Measurements from ENCODE around the gene GTPBP4.

DNA sequence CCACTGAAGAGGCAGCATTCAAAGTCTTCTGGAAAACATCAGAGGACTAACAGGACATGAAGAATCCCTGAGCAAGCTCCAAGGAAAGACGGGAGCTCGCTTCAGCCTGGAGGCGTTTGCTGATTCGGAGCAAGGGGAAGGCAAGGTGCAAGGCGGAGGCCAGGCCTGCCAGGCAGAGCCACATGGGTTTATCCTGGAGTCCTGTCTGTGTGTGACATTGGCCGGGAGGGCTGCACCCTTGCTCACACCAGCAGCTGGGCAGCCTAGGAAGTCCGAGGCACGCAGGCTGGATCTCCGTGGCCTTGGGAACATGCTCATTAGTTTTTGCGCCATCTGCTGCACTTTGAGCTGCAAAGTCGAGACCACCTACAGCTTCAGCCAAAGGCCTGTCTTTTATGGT is 34.4 kb upstream of the GTPBP4 start:
- TF ChIP-seq, protein P1, sequence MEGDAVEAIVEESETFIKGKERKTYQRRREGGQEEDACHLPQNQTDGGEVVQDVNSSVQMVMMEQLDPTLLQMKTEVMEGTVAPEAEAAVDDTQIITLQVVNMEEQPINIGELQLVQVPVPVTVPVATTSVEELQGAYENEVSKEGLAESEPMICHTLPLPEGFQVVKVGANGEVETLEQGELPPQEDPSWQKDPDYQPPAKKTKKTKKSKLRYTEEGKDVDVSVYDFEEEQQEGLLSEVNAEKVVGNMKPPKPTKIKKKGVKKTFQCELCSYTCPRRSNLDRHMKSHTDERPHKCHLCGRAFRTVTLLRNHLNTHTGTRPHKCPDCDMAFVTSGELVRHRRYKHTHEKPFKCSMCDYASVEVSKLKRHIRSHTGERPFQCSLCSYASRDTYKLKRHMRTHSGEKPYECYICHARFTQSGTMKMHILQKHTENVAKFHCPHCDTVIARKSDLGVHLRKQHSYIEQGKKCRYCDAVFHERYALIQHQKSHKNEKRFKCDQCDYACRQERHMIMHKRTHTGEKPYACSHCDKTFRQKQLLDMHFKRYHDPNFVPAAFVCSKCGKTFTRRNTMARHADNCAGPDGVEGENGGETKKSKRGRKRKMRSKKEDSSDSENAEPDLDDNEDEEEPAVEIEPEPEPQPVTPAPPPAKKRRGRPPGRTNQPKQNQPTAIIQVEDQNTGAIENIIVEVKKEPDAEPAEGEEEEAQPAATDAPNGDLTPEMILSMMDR (conservative IDR thresholded peaks at IDR 0.05; ENCODE audit: low read depth, low read length), result no peak
- TF ChIP-seq EZH2 (IDR thresholded peaks at IDR 0.05; ENCODE audit: low read length, unreplicated experiment) (no peak), EZH2phosphoT487 (IDR thresholded peaks at IDR 0.05; ENCODE audit: borderline replicate concordance, low read length) (no peak)
